ENCODE measurements around the gene EDAR.

The EDAR gene

DNA sequence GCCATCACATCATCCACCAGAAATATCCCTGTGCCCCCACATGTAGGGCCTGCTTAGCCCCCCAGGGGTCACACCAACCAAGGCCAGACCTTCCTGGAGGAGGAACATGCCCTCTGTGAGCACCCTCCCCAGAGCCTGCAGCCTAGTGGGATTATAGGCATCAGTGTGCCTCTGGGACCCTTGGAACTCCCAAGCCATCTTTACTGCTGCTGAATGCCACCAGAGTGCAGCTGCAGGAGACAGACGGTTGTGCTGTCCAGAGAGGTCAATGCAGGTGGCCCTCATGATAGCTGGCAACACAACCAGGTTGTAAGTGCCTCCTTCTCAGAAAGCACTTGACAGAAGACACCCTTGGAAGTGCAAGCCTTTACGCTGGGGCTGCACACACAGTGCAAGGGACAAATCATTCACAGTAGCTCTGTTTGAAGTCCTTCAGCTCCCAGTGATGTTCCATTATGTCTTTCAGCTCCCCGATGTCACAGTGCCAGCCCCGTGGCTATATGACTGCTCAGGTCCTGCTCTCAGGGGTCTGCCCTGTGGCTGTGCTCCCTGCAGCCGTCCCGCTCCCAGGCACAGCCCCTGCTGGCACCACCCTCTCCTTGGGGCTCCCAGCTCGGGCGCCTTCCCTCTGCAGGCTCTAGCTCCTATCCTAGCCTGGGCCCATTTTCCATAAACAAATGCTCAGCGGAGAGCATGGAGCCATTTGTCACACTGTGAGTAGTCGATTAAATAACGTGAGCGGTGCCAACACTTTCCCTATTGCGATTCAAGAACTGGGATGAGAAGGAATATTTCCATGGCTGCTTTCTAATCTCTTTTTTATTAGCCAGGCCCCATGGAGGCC, 65.1 kb downstream of the EDAR start:
- DNase-seq = no peak

- no peak for DNase-seq
These were observed 65.9 kb downstream of the EDAR start for GRCh38 chr2:108923019-108923700.

- no peak for DNase-seq
These were observed 66.7 kb downstream of the EDAR start for GRCh38 chr2:108922141-108922915.

DNA sequence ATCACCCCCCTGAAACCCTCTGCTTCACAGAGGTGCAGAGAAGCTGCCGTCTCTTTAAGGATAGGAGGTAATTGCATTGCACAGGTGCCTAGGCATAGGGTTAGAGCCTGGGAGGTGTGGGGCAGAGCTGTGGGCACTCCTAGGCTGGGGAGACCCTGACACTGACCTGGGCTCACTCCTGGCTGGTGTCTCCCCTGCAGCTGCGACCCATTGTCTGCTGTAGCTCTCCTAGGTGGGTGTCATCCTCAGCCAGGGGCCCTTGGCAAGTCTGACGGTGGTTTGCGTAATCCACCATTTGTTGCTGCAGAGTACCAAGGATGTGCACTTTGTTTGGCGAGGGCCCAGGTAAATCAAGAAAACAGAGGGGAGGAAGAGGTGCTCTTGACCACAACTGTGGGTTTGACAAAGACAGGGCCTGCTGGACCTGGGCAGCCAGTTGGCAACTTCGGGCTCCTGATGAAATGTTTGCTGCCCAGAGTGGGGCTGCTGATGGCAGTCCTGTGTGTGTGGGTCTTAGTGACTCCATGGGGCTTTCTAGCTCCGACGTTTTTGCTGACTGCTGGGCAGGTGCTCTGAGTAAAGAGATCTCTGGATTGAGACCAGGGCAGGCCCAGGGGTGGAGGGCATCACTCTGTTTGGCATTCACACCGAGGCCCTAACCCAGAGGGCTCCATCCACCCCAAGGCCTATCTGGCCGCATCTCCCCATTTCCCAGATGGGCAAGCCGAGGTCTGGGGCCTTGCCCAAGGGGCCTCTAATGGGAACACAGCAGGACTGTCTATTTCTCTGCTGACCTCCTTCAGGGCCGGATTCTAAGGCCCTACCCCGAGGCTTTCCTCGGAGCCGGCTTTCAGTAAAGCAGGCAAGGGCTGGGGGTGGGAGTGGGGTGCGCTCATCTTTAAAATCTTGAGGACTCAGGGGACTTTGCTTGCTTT, 67.7 kb downstream of the EDAR start:
- DNase-seq = no peak

- DNase-seq = no peak
These were observed 68.3 kb downstream of the EDAR start for GRCh38 chr2:108920686-108921085.

DNA sequence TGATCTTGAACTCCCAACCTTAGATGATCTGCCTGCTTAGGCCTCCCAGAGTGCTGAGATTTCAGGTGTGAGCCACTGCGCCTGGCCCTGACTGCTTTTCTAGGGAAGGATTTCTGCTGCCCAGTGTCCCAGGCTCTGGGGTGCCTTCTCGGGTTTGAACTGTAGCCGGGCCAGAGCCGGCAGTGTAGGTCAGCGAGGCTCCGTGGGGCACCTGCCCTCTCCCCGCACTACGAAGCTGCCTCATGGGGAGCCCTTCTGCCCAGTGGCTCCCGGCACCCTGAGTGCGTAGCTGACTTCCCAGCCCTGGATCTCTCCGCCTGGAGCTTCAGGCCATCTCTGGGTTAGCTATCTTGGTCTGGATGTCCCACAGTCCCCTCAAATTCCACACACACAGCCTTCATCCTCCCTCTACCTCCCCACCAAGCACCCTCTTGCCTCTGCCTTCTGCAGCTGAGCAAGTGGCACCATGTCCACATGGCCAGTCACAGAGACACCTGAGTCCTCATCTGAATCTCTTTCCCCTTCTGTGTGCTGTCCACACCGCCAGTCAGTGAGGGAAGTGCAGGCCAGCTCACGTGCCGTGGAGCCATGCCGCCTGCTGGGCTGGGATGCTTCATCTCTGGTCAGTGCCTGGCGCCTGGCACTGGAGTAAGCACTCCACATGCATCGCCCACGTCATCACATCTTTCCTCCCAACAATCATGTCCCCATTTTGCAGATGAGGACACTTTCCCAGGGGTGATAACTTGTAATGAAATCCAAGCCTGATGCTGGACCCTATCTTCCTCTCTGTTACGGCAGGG, 69.2 kb downstream of the EDAR start:
- no peak for DNase-seq

DNA sequence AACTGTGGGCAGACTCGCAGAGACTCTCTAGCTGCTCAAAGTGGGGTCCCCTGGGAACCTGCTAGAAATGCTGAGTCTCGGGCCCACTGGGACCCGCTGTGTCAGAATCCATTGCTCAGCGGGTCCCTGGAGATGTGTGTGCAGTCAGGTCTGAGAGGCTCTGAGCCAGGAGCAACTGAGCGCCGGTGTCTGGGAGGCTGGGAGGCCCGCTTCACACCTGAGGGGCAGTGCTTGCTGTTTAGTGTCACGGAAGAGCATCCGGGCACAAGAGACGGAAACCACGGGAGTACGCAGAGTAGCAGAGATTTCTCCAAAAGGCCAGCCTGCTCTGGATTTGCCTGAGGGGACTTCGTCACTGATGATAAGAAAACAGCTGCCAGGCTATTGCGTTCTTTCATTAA, 70.1 kb downstream of the EDAR start:
- no peak for DNase-seq

GRCh38 chr2:108918156-108918874, 70.7 kb downstream of the EDAR start:
- DNase-seq = no peak

- DNase-seq = no peak
These were observed 71.5 kb downstream of the EDAR start for GRCh38 chr2:108917526-108917925.

- no peak for DNase-seq
These were observed 72.1 kb downstream of the EDAR start for GRCh38 chr2:108916796-108917421.

- no peak for DNase-seq
These were observed 72.8 kb downstream of the EDAR start for GRCh38 chr2:108916122-108916795.

DNA sequence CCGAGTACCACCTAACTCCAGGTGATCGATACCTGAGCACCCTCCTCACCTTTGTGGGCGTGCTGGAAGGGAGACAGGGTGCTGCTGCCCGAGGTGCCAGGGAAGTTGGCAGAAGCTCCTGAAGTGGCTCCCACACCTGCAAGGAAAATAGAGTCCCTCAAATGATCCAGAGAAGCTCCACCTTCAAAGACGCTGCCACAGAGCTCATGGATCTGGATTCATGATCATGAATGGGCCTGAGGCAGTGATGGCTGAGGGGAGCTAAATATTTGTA, 76.5 kb downstream of the EDAR start:
- DNase-seq = no peak

DNA sequence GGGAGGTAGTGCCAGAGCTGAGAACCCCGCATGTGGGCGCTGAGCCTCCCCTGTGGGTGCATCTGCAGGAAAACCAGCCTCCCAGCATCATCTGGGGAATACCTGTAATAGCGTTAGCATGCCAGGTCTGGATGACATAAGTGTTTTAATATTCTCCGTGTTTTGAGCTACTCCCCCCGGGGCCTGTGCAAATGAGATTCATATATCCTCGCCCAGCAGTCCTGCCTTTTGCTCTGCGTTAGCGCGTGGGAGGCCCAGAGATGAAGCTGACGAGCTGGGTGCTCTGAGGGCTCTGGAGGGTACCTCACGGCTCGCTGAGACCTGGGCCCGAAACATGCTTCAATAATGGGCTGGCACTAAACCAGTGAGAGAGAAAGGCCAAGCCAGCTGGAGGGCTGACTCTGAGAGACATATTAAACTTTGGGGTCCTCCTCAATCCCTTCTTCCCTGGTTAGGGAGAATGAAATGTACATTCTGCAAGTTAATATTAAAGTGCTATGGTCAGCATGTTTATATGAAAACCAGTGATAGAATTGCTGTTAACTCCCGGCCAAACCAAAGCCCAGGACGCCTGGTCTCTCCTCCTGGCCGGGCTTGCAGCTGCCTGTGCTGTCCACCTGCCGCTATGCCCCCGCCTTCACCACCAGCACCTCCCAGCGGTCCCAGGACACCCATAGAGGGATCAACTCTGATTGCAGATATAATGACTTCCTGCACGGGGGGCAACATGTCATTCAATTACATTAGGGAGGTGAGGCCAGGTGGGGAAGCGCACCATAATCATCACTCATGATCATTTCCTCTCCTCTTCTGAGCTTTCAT, 77.0 kb downstream of the EDAR start:
- no peak for DNase-seq

DNA sequence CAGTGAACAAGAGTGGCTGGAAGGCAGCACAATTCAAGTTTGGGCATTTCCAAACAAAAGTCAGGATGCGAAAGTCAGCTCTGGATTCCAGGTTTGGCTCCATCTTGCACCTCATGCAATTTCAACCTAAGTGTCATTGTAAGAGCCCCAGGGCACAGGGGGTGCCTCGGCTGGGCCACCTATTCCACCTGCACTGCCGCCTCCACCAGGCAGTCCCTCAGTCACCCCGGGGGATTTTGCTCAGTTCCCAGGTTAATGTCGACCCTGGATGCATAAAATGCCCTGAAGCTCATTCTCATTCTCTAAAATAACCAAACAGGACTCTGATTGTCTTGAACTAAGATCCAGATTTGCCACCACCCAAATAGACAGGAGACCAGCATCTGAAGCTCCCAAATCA, 77.6 kb downstream of the EDAR start:
- DNase-seq = no peak

DNA sequence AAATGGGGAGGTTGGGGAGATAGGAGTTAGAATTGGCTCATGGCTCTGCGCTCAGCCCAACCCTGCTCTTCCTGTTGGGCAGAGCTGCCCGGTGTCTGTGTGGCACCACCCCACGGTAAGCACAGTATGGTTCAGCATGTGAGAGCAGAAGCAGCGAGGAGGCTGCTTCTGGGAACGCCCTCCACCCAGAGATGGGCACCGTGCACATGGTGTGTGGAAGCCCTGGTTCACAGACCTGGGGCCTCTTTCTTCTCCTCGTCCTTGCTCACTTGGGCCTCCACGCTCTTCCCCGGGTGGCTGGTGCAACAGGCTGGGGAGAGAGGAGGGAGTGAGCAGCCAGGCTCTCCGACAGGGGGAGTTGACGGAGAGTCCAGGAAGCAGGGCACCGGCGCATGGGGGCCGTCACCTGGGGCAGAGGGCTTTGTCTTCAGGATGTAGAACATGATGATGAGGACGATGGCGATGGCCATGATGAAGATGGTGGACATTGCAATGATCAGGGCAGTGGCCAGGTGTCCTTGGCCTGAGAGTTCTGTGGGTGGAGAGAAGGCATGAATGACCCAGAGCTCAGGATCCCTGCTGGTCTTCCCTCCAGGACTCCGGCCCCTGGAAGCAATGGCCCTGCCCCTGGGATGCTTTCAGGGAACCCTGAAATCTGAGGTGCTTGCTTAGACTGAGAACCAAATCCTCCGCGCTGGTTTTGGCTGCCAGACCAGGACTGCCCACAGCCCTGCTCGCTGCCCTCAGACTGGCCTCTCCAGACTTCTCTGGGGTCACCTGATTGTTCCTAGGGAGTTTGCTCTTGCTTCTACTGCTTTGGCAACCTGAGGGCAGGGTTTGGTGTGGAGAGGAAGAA, 78.3 kb downstream of the EDAR start:
- no peak for DNase-seq

DNA sequence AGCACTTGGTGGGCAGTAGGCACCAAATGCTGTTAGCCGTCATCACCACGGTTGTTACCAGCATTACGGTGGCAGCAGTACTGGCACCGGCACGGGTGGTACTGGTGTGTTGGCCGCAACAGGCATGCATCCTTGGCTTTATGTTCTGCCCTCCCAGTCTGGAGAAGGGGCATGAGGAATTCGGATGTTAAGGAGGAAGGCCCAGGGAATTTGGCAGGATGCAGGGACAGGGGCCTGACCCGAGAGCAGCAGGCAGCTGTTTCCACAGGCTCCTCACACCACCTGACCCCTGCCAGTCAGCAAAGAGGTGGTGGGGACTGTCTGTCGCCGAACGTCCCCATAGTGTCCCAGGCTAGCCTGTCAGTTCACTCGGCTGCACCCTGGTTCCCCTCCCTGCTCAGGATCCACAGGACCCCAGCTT, 79.0 kb downstream of the EDAR start:
- DNase-seq = no peak

DNA sequence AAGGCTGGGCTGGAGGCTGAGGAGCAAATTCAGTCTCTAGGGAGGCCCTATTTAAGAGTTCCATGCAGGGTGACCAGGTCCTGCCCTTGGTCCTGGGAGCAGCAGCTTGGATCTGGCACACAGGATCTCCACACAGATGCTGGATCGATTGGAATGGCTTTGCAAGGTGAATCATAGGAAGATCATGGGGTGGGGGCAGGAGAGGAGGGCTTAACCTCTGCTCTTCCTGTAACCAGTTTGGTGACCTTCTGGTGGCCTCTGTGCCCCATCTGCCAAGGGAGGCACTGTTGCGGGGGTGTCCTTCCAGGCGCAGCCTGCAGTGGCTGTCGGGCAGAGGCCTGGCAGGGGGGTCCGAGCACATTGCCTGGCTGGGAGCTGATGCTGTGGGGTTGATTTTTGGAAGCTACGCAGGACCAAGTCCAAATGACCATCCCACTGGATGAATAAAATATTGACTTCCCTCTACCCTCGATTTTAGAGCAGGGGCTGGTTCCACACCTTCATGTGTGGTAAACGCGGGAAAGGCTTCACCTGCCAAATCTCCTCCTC, 79.7 kb downstream of the EDAR start:
- no peak for DNase-seq

DNA sequence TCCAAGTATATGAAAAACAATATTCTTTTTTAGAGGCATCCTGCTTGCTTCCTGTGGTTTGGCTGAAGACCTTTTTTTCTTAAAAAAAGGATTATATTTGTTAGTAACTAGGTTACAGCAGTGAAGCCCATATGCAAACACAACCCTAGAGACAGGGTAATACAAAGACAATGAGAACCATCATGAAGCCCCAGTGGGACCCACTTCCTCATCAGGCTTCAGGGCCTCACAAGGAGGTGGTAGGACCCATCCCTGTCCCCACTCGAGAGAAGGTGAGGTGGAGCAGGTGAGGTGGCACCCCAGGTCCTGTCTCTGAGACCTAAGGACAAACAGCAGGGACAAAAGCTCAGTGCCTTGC, 80.3 kb downstream of the EDAR start:
- no peak for DNase-seq
